ENCODE measurements around the gene NALCN.

NALCN gene

DNA sequence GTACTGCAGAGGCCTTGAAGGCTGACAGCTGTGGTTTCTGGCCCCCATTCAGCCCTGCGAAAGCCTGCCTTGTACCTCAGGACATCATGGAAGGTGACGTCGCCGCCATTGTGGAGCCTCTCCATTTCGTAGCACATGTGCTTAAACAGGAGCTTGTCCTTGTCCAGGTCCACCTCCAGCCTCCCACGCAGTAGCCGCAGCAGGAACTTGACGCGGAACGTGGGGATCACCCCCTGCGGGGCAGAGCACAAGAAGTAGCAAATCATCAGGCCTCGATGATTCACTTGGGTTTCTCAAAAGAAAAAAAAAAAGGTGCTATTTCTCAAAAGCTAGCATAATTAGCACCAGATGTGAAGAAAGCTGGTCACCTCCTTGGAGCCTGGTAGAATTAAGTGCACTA lies 351.0 kb downstream of the NALCN start:
- FAIRE-seq = no peak

DNA sequence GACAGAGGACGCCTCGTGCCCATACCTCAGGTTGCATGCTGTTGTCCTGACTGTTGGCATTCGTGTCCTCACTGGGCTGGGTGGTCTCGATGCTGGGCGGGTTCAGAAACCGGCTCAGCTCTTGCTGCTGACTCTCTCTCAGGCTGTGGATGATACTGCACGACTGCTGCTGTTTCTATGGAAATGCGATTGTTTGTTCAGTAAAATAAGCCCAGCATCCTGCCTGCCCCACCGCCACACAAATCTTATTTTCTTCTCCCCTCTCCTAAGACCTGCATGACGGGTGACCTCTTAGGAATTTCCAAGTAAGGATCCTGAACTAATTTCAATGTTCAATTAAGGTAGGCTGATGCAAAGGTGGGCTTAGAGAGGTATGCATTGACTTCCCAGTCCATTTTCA lies 356.5 kb downstream of the NALCN start:
- no peak for DNase-seq (ENCODE audit: extremely low spot score, insufficient read length, low read depth)
- no peak for FAIRE-seq

More for the DNA sequence above, 351.0 kb downstream of the NALCN start:
- no peak for DNase-seq (ENCODE audit: extremely low spot score, insufficient read length, low read depth)

DNA sequence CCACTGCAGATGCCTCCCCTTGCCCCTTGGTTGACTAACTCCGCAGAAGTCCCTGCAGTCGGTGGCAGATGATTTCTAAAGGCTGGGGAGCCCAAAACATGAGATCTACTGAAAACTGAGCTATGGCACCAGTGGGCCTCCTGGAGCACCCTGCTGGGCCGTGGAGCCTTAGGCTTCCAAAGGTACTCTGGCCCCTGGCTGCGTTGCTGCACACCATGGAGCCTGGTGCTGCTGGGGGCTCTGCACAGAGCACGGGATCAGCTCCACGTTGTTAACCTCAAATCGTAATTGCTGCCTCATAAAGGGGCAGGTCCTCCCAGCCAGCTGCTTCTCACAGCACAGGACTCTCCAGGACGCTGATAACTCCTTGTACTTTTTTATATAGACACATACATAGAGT lies 357.5 kb downstream of the NALCN start:
- DNase-seq (ENCODE audit: extremely low spot score, insufficient read length, low read depth) (no peak), FAIRE-seq (no peak)

DNA sequence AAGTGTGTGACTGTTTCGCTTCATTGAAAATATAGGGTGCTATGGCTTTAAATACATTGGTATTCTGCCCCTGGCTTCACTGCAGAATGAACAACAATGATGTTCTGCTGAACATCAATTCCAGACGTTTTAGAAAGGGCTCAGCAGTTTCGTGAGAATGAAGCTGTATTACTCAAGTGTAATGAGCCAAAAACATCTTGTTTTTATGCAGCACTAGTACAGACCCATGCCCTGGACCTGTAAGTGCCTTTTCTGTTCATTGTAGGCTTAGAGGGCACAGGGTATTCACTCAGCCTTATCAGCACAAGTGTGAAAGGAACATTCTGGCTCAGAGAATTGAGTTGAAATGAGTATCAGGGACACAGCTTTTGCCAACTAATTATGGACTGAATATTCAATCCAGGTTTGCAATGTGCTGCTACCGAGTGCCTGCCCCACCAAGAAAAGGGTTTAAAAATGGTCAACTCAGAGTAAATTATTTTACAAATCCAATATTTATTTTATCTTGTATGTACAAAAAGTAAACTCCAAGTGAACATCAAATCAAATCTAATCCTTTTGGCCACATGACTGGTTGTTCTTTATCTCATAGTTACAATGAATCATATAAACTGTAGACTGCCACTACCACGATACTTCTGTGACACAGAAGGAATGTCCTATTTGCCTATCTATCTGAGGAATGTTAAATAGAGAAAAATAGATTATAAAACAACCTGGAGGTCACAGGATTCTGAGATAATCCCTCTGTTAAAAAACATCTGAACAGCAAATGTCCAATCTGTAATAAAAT lies 362.8 kb downstream of the NALCN start:
- DNase-seq (ENCODE audit: extremely low spot score, insufficient read length, low read depth) = no peak
- FAIRE-seq = no peak

DNA sequence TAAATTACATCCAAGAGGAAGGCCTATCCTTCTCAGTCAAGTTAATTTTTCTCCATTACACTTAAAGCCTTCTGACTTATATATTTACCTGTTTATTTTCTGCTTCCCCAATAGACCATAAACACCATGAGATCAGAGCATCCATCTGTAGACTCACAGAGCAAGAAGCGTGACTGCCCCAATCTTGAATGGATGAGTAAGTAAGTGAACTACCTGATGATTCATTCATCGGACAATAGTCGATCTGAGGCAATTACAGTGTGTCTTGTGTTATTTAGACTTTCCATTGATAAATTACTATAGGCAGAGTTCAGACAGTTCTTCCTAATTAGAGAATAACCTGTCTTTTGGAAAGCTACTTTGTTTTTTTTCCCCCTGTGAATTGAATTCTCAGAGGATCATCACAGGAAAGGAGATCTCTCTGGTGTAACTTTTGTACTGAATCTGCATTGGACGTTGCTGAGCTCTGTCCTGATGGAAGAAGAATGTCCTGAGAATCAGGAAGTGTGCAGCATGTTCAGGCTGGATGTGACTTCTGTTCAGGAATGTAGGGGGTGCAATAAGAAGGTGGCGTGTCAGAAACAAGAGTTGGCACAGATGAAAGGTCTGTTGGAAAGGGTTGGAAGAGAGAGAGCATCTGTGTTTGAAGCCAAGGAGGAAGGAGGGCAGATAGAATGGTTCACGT lies 367.0 kb downstream of the NALCN start:
- FAIRE-seq (no peak), DNase-seq (ENCODE audit: extremely low spot score, insufficient read length, low read depth) (no peak)

DNA sequence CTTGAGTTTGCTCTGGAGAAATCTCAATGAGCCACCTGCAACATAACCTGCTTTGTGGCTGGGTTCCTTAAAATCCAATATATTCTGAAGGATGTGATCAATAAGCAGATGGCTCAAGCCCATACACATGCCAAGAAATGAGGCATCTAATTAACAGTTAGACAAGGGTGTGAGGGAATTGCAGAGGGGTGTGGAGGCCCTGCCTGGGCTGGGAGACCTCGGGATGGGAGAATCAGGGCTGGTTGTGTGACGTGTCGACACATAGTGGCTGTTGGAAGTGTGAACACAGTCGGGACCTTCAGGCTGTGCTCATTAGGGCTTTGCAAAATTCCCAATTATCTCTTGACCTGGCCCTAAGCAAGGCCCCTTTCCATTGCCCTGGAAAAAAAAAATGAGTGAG lies 379.8 kb downstream of the NALCN start:
- no peak for FAIRE-seq
- no peak for DNase-seq (ENCODE audit: extremely low spot score, insufficient read length, low read depth)

DNA sequence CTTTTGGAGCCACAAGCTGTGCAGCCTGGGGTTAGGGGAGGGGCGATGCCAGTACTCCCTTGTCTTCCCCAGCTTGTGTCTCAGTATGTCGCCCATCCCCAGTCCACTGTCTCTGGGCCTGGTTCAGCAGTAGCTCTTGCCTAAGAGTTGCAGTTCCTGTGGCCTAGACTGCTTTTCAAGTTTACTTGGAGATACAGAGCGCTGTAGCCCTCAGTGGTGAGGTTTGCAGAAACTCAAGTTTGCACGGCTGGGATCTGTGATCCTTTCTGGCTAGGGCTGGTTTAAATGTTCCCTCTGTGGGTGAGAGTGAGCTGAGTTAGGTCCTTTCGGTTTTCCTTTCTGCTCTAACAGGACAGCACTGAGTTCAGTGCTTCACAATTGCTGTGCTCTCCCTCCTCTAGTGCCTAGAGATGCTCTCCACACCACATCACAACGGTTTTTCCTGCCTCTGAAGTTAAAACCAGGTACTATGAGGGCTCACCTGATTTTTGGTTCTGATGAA lies 381.1 kb downstream of the NALCN start:
- FAIRE-seq (no peak), DNase-seq (ENCODE audit: extremely low spot score, insufficient read length, low read depth) (no peak)

DNA sequence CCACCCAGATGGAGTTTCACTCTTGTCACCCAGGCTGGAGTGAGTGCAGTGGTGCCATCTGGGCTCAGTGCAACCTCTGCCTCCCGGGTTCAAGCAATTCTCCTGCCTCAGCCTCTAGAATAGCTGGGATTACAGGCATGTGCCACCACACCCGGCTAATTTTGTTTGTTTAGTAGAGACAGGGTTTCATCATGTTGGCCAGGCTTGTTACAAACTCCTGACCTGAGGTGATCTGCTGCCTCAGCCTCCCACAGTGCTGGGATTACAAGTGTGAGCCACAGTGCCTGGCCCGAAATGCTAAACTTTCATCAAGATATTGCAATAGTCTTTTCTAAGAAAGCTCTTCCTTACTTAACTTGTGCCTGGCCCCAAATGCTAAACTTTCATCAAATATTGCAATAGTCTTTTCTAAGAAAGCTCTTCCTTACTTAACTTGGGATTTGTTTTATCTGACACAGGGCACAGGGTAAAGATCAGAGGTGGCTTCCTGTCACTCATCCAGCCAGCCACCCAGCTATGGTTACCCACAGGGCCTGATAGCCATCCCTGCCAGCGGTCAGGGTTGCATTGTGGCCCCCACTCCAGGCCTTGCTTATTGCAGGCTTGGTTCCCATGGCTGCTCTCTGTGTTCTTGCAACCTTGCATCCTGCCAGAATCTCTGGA lies 389.4 kb downstream of the NALCN start:
- no peak for FAIRE-seq

DNA sequence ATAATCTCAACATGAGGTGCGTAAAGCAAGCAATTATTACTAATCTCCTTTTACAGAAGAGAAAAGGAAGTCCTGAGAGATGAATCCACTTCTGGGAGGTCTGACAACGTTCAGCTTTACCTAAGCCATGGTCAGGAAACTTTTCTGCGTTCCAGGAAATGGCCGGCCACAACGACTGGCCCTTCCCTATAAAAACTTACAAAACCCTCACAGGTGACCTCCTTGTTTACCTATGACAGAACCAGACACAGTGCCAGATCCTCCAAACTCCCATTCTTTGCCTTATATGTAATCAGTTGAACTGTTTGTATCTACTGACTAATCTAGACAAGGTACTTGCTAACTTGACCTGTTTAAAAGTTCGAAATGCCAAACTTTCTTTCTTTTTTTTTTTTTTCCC lies 390.0 kb downstream of the NALCN start:
- no peak for FAIRE-seq
- no peak for DNase-seq (ENCODE audit: extremely low spot score, insufficient read length, low read depth)

More for the DNA sequence above, 389.4 kb downstream of the NALCN start:
- DNase-seq (ENCODE audit: extremely low spot score, insufficient read length, low read depth) = no peak

DNA sequence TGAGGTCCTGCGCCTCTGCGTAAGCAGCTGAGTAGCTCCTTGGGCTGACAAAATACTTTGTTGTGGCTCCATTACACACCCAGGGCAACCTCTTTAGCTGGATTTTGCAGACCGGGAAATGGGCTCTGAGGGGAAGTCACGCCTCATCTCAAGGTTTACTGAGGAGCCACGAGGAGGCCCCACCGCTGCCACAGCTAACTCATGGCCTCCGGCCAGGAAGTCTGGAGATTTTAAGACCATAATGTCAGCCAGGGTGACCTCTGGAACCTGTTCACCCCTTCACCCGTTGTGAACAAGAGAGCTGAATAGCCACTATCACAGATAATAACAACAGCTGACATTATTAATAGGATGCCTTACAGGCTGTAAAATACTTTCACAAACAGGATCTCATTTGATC lies 390.4 kb downstream of the NALCN start:
- FAIRE-seq (no peak), DNase-seq (ENCODE audit: extremely low spot score, insufficient read length, low read depth) (no peak)

DNA sequence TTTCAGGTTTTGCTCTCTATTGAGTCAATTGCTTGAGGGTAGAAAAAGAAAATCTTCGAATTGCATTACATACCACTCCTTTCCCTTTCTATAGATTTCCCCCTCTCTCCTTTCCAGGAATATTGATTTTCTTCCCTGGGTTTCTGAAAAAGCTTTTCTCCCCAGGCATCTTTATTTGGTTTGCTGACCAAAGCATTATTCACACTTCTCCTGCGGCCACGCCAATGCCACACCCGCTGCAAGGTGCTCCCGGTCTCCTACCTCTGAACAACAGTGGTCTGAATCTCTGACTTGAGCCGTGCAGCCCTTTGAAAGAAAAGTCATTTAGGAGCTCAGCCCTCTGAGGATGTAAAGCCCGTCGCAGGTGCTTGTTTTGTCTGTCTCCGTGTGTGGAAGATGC lies 390.8 kb downstream of the NALCN start:
- DNase-seq (ENCODE audit: extremely low spot score, insufficient read length, low read depth) (no peak), FAIRE-seq (no peak)

DNA sequence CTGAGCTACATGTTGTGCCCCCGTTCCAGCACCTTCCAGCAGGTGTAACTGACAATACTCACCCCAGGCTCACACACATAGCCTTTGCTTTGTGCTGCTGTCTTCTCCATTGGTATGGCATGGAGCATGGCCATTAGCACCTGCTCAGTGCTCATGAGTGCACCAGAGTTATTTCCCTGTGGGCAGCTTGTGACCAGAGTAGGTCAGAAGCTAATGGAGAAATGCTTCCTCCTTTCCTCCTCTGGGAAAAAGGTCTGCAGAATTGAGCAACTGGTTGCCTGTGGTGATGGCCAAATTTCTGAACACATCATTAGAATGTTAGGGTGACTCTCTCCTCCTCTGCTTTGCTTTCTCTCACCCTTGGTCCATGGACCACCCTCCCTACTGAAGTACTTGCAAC lies 397.2 kb downstream of the NALCN start:
- FAIRE-seq = no peak

DNA sequence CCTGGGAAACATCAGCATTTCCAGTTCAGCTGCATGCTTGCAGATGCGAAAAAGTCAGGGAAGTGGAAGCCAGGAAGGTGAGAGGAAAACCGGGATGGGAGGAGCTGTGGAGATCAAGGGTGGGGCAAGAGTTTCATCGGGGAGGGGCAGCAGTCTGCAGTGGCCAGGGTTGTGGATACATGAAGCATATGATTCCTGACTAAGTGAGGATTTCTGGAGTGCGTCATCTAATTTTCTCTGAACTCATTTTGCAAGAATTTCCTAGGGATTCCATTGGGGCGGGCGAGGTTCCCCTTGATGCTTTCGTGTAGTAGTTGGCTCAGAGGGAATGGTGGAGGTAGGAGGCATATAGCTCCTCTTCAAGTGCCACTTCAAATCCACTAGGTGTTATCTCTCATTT lies 397.6 kb downstream of the NALCN start:
- FAIRE-seq (no peak), DNase-seq (ENCODE audit: extremely low spot score, insufficient read length, low read depth) (no peak)

More for the DNA sequence above, 397.2 kb downstream of the NALCN start:
- no peak for DNase-seq (ENCODE audit: extremely low spot score, insufficient read length, low read depth)

DNA sequence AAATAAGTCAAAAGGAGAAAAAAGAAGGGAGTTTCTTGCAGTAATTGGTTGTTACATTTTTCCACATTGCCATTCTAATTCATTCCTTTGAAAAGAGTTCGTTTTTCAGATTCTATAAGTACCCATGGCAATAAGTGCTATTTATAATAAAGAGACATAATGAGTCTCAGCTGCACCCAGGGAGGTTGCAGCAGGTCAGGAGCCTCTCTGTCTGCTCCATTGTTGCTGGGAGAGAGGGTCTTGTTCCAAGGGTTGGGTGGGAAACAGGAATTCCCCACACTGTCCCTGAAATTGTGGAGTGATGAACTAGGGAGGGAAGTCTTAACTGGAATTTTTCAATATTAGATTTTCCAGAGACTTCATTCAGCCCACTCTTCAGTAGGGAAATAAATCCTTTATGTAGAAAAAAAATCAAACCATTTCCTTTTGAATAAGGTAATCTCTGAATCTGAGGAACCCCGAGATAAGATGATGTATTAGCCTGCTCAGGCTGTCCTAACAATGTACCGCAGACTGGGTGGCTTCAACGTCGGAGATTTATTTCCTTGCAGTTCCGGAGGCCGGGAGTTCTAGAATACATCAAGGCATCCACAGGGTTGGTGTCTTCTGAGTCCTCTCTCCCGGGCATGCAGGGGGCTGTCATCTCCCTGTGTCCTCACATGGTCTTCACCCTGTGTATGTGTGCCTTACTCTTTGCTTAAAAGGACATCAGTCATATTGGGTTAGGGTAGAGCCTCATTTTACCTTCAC lies 399.0 kb downstream of the NALCN start:
- DNase-seq (ENCODE audit: extremely low spot score, insufficient read length, low read depth) (no peak), FAIRE-seq (no peak)

DNA sequence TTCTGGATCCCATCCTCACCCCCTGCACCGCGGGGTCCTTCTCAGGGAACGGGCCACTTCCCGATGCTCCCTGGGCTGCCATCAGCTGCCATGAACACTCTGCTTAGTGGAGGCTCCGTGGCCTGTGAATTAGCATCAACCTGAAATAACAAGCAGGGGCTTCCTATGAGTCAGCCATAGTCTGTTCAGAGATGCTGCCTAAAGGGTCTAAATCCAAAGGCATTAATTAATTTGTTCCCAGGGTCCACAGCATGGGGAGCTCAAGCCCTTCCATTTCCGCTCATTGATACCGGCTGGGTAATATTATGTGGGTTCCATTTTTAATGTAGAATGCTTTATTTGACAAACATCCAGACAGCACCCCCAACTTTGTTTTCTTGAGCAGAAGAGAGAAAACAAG lies 399.8 kb downstream of the NALCN start:
- FAIRE-seq (no peak), DNase-seq (ENCODE audit: extremely low spot score, insufficient read length, low read depth) (no peak)

DNA sequence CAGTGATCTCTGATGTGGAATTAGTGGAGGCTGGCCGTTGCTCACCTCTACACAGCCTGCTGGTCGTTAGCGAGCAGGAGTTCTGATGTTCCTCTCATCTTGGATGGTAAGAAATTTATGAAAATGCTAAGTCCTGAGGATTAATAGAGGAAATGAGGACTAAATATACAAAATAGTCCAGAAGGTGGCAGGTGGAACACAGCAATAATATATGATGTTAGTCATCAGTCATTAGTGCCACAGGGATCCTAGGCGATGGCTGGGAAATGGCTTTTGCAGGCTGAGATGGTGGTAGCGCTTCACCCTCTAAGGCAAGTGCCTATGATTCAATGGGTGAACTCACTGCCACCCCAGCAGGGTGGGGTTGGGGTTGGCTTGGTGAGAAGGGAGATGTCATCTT lies 403.1 kb downstream of the NALCN start:
- FAIRE-seq (no peak), DNase-seq (ENCODE audit: extremely low spot score, insufficient read length, low read depth) (no peak)

DNA sequence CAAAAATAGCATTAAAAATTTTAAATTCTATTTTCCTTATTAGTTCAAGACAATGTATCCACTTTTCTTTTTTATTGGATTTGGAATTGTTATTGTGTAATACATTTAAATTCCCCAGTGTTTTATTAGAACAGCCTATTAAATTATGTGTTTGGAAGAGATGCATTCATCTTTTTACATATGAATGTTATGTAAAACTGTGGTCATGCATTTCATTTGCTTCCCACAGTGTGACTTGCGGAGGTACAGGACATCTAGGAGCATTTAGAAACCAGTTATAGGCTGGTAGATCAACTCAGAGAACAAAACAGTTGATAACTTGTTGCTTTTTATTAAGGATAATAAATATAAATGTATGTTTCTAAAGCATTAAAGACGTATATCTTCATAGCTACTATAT lies 406.2 kb downstream of the NALCN start:
- FAIRE-seq = no peak
- no peak for DNase-seq (ENCODE audit: extremely low spot score, insufficient read length, low read depth)

DNA sequence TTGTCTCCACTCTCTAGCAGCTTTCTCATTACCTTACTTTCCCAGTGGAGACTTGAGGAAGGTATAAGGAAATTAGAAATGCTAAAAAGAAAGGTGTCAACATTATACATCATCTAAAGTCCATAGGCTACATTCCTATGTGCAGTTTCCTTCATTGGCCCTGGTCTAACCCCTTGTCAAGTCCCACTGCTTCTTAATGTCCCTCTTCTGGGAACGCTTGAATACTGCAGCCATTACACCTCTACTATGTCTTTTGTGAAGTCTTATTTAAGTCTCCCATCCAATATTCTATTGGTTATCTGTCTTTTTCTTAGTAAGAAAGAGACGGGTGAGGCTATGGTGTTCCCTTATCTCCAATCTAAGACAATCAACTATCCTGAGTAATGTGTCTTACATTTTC lies 409.1 kb downstream of the NALCN start:
- FAIRE-seq = no peak
- no peak for DNase-seq (ENCODE audit: extremely low spot score, insufficient read length, low read depth)
